ENCODE data around the gene UGT2B17. TPM values are rescaled to one million over a fixed set of nuclear protein-coding genes. Genes with fewer than 3 reads are reported as not detected.

Gene UGT2B17
- total and polyA plus RNA-seq, 2 of the 4 experiments (the other 2 are of a cell fraction), result not detected

DNA sequence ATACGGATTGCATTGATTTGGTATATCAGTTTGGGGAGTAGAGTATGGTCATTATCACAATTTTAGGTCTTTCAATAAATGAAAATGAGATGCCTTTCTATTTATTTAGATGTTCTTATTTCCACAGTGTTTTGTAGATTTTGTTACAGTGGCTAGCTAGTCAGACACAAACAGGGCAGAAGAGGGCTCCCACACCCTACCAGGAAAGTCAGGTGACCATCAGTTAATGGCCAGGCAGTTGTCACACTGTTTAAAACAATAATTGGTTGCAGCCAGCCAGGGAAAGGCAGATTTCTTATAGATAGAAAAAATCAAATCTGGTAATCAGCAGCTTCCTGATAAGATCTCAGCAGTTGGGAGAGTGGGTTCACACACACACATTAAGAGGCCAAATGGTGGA is 57.2 kb downstream of the UGT2B17 start:
- Histone ChIP-seq H3K4ac (ENCODE audit: low read depth, low read length) (no peak overlapping the region), H4K5ac (ENCODE audit: low read depth, low read length) (no peak overlapping the region), H3K18ac (ENCODE audit: low read depth, low read length) (no peak overlapping the region), H3K14ac (replicated peaks; ENCODE audit: low read depth, low read length) (no peak overlapping the region), H3K9me1 (ENCODE audit: insufficient read depth, low read length) (no peaks in the 10 kb centered on the region), H4K20me1 (ENCODE audit: insufficient read depth, low read length) (no peaks in the 10 kb centered on the region), H2BK5ac (ENCODE audit: low read depth, low read length, poor library complexity, severe bottlenecking) (no peak overlapping the region), H2BK120ac (ENCODE audit: low read depth, low read length) (no peak overlapping the region), H3K23ac (ENCODE audit: low read depth, low read length) (no peak overlapping the region), H3K27ac (ENCODE audit: insufficient read depth, low read length) (no peak overlapping the region), H4K8ac (ENCODE audit: low read depth in 2 of 2, low read length in 2 of 2) (no peak overlapping the region), H2AFZ (replicated peaks; ENCODE audit: low read length, poor library complexity) (no peak overlapping the region), H3K4me1 (ENCODE audit: control insufficient read depth, insufficient read depth, low read length) (no peaks in the 10 kb centered on the region), H3K36me3 (ENCODE audit: control insufficient read depth, insufficient read depth, low read length) (no peaks in the 10 kb centered on the region), H4K91ac (ENCODE audit: insufficient read depth, low read depth, low read length) (no peak overlapping the region), H3K27me3 (ENCODE audit: control insufficient read depth, insufficient read depth, low read length) (no peaks in the 10 kb centered on the region), H3K79me1 (ENCODE audit: low read depth in 1 of 2, low read length in 2 of 2) (no peaks in the 10 kb centered on the region), H3K4me2 (ENCODE audit: low read depth, low read length) (no peak overlapping the region), H3K9me3 (ENCODE audit: control insufficient read depth, insufficient read depth, low read length) (no peaks in the 10 kb centered on the region), H3K9ac (ENCODE audit: low read depth, low read length) (no peak overlapping the region), H2BK20ac (ENCODE audit: low read depth, low read length) (no peak overlapping the region), H2AK5ac (ENCODE audit: low read depth, low read length) (no peak overlapping the region), H3K56ac (ENCODE audit: extremely low read depth, insufficient read depth, low read length) (no peak overlapping the region), H3K4me3 (ENCODE audit: insufficient read depth, low read depth, low read length) (no peak overlapping the region), H2BK15ac (ENCODE audit: low read depth, low read length) (no peak overlapping the region), H2AK9ac (replicated peaks; ENCODE audit: low read depth, low read length, poor library complexity) (no peak overlapping the region)
- dilution Hi-C loops (cut with HindIII; ENCODE audit: low sequenced_read_pairs, unreplicated experiment) (no loop called here), in situ Hi-C loops (cut with MboI; ENCODE audit: low sequenced_read_pairs) (loop anchor here (25.0 kb wide), 1 partner anchor 118 kb away; no protein-coding TSS in a partner anchor), intact Hi-C loops (cut with micrococcal nuclease) (no loop called here)
- no peak for ATAC-seq (ENCODE audit: low read depth)
- TF ChIP-seq MAZ (IDR thresholded peaks at IDR 0.05; ENCODE audit: borderline replicate concordance, low read depth, low read length), result no peak
- no peak for TF ChIP-seq CHD1 (IDR thresholded peaks at IDR 0.05; ENCODE audit: low read depth, low read length)
- TF ChIP-seq FOS (IDR thresholded peaks at IDR 0.05; ENCODE audit: low read depth, low read length), result no peak
- no peak for TF ChIP-seq MAFK (IDR thresholded peaks at IDR 0.05; ENCODE audit: low read depth, low read length)
- no peak for TF ChIP-seq MXI1 (IDR thresholded peaks at IDR 0.05; ENCODE audit: borderline replicate concordance, low read depth, low read length)
- no peak for TF ChIP-seq BHLHE40 (IDR thresholded peaks at IDR 0.05; ENCODE audit: low read depth, low read length)
- no peak for TF ChIP-seq RCOR1 (IDR thresholded peaks at IDR 0.05; ENCODE audit: insufficient replicate concordance, low read length)
- TF ChIP-seq CEBPB (IDR thresholded peaks at IDR 0.05; ENCODE audit: low read depth, low read length), result no peak
- no peak for TF ChIP-seq ELK1 (IDR thresholded peaks at IDR 0.05; ENCODE audit: borderline replicate concordance, low read depth, low read length)
- TF ChIP-seq, protein P1, sequence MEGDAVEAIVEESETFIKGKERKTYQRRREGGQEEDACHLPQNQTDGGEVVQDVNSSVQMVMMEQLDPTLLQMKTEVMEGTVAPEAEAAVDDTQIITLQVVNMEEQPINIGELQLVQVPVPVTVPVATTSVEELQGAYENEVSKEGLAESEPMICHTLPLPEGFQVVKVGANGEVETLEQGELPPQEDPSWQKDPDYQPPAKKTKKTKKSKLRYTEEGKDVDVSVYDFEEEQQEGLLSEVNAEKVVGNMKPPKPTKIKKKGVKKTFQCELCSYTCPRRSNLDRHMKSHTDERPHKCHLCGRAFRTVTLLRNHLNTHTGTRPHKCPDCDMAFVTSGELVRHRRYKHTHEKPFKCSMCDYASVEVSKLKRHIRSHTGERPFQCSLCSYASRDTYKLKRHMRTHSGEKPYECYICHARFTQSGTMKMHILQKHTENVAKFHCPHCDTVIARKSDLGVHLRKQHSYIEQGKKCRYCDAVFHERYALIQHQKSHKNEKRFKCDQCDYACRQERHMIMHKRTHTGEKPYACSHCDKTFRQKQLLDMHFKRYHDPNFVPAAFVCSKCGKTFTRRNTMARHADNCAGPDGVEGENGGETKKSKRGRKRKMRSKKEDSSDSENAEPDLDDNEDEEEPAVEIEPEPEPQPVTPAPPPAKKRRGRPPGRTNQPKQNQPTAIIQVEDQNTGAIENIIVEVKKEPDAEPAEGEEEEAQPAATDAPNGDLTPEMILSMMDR (conservative IDR thresholded peaks at IDR 0.05; ENCODE audit: low read depth, low read length), result no peak
- TF ChIP-seq, protein P2, sequence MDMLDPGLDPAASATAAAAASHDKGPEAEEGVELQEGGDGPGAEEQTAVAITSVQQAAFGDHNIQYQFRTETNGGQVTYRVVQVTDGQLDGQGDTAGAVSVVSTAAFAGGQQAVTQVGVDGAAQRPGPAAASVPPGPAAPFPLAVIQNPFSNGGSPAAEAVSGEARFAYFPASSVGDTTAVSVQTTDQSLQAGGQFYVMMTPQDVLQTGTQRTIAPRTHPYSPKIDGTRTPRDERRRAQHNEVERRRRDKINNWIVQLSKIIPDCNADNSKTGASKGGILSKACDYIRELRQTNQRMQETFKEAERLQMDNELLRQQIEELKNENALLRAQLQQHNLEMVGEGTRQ (IDR thresholded peaks at IDR 0.05; ENCODE audit: low read depth, low read length), result no peak
- whole genome bisulfite sequencing, 2 experiments (ENCODE audit: extremely low coverage in 2 of 2, insufficient read length in 1 of 2), result no CpG with 5 or more reads among the region's 1 CpG
- DNase-seq, result no peak
- BruUV-seq (replicated peaks), result no TSS peak
- POLR2A ChIA-PET (ENCODE audit: unreplicated experiment), result no interaction called here
- CTCF ChIA-PET, result no interaction called here
